Muscle layer of colon (tissue), 2 donors: ENCODE results near the gene LRMDA.

ENCODE experiments used
- H3K27ac ChIP-seq: one replicate; pipeline ENCODE4 v1.7.0; 2013; ENCODE audit warnings: low read depth, mild to moderate bottlenecking, low read length, moderate library complexity
- H3K27me3 ChIP-seq, 2 donors: one replicate each; pipeline ENCODE4 v1.7.0; 2013; ENCODE audit warnings: low read length in 2 of 2, mild to moderate bottlenecking in 2 of 2; ENCODE audit not compliant: insufficient read depth in 2 of 2, control insufficient read depth in 1 of 2
- H3K36me3 ChIP-seq: one replicate; pipeline ENCODE4 v1.7.0; 2013; ENCODE audit warnings: mild to moderate bottlenecking, low read length; ENCODE audit not compliant: insufficient read depth
- H3K4me1 ChIP-seq: one replicate; pipeline ENCODE4 v1.7.0; 2013; ENCODE audit warnings: mild to moderate bottlenecking, low read length; ENCODE audit not compliant: insufficient read depth
- H3K4me3 ChIP-seq, 2 donors: one replicate each; pipeline ENCODE4 v1.7.0; 2013; ENCODE audit warnings: low read length in 2 of 2, low read depth in 1 of 2, mild to moderate bottlenecking in 1 of 2, moderate library complexity in 1 of 2
- H3K9ac ChIP-seq: one replicate; pipeline ENCODE4 v1.7.0; 2013; ENCODE audit warnings: low read length
- H3K9me3 ChIP-seq: one replicate; pipeline ENCODE4 v1.7.0; 2013; ENCODE audit warnings: mild to moderate bottlenecking, low read length
- donor health status: abdominal sarcoma.
- donor health status: Adenocarcinoma of cecum.

LRMDA gene

GRCh38 chr10:75431180-75432111 is at the start of gene LRMDA:
Gene LRMDA (plus strand): TSS chr10:75431624.
- peak within 1 kb of the TSS; percentile 72 to 77 for H3K4me3 ChIP-seq
- H3K4me1 ChIP-seq, result peaks cover 30% of the 10 kb centered on the region
- H3K27ac ChIP-seq, result peak within 1 kb of the TSS; percentile 35
- no peaks in the 10 kb centered on the region for H3K36me3 ChIP-seq
- no peaks in the 10 kb centered on the region for H3K9me3 ChIP-seq
- H3K27me3 ChIP-seq, result no peaks in the 10 kb centered on the region
- H3K9ac ChIP-seq, result no peak within 1 kb of the TSS

DNA sequence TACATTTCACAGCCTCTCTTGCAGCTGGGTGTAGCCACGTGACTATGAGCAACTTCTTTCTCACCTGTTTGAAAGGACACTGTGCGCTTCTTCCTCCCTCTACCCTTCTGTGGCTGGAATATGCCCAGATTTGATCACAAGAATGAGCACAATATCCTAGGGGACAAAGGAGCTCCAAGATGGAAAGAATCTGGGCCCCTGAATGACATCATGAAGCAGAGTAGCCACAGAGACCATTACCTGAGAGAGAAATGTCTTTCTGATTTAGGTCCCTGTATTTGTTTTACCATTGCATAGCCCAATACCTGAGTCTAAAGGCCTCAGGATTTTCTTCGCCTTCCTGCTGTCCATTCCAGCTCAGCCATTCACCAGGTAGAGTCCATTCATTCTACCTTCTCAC is 45.3 kb upstream of the LRMDA start:
- H3K36me3 ChIP-seq, result no peaks in the 10 kb centered on the region
- no peaks in the 10 kb centered on the region for H3K27me3 ChIP-seq
- H3K9ac ChIP-seq, result no peak overlapping the region
- H3K4me1 ChIP-seq, result no peaks in the 10 kb centered on the region
- H3K4me3 ChIP-seq, result peak overlapping the region in 1 of 2 donors; percentile 5
- H3K9me3 ChIP-seq, result peaks cover 7% of the 10 kb centered on the region
- H3K27ac ChIP-seq, result no peak overlapping the region

GRCh38 chr10:75388082-75388481 is 43.3 kb upstream of the LRMDA start:
- H3K27ac ChIP-seq, result no peak overlapping the region

DNA sequence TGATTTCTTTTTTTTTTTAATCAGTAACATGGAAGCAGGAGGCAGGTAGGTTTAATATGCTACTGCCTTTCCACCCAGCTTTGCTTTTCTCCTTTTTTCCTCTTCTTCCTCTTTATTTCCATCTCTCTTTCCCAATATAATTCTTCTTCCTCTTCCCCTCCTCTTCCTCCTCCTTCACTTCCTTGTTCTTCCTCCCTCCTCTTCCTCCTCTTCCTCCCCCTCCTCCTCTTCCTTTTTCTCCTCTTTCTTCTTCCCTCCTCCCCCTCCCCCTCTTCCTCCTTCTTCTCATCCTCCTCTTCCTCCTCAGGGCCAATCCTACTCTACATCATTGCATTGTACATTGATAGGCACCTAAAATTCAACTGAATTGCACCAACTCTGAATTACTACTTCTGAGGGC is 41.2 kb upstream of the LRMDA start:
- Histone ChIP-seq H3K4me1 (no peaks in the 10 kb centered on the region), H3K9me3 (peaks cover 7% of the 10 kb centered on the region)

More at GRCh38 chr10:75388082-75388481, 43.3 kb upstream of the LRMDA start:
- H3K4me1 ChIP-seq, result no peaks in the 10 kb centered on the region
- no peak overlapping the region for H3K4me3 ChIP-seq
- no peaks in the 10 kb centered on the region for H3K36me3 ChIP-seq
- H3K9ac ChIP-seq, result no peak overlapping the region
- peaks cover 7% of the 10 kb centered on the region for H3K9me3 ChIP-seq
- no peaks in the 10 kb centered on the region for H3K27me3 ChIP-seq

DNA sequence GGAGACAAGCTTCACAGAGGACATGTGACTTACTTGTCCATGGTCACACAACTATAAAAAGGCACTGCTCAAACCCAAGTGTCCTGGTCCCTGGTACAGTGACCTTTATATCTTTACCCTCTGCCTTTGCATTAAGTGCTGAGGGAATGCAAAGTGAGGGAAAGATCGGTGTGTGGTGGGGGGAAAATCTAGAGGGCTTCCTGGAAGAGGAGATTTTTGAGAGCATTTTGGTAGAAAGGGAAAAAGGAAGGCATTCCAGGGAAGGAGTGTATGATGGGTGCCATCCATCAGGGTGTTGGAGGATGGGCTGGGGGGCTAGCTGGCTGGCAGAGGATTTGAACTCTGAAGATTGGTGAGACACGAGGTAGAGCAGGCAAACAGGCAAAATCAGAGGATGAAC is 39.2 kb upstream of the LRMDA start:
- H3K4me3 ChIP-seq, result no peak overlapping the region
- H3K36me3 ChIP-seq, result peaks cover 6% of the 10 kb centered on the region
- H3K9me3 ChIP-seq, result no peaks in the 10 kb centered on the region
- H3K4me1 ChIP-seq, result no peaks in the 10 kb centered on the region
- H3K27ac ChIP-seq, result no peak overlapping the region
- H3K27me3 ChIP-seq, result no peaks in the 10 kb centered on the region
- no peak overlapping the region for H3K9ac ChIP-seq

More for the DNA sequence above, 41.2 kb upstream of the LRMDA start:
- H3K27ac ChIP-seq, result no peak overlapping the region
- H3K9ac ChIP-seq, result no peak overlapping the region
- H3K4me3 ChIP-seq, result no peak overlapping the region
- no peaks in the 10 kb centered on the region for H3K27me3 ChIP-seq
- peaks cover 6% of the 10 kb centered on the region for H3K36me3 ChIP-seq

DNA sequence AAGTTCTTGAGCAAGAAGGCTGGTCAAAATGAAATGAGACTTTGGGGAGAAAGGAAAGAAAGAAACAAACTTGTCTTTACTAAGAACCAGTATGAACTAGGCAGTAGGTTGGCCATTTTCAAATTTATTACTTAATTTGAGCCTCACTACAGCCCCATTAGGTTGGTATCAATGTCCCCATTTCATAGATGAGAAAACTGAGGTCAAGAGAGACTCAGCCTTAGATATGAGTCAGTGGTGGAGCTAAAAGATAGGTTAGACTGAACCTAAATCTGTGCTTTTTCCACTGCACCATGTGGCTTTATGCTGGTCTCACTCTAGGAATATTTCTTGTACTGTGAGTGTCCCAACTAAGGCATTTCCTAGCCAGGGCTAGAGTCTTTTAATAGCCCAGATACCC is 38.7 kb upstream of the LRMDA start:
- no peak overlapping the region for H3K9ac ChIP-seq
- H3K36me3 ChIP-seq, result peaks cover 6% of the 10 kb centered on the region
- no peaks in the 10 kb centered on the region for H3K9me3 ChIP-seq
- no peak overlapping the region for H3K4me3 ChIP-seq
- H3K4me1 ChIP-seq, result no peaks in the 10 kb centered on the region
- H3K27ac ChIP-seq, result no peak overlapping the region
- H3K27me3 ChIP-seq, result no peaks in the 10 kb centered on the region

DNA sequence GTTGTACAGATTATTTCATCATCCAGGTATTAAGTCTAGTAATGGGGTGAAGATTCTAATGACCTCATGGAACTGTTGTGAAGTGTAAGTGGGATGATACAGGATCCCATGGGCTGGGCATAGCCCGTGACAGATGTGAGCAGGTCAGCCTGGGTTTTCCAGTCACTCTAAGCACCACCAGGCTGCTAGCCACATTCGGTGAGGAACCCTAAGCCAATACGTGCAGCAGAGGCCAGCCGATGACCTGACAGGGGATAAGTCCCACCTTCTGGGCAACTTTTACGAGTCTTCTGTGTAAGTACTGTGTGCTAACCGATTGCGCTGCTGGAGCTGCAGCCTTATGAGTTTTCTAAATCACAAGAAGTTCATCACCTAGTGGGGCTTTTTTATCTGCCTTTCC is 37.2 kb upstream of the LRMDA start:
- peaks cover 6% of the 10 kb centered on the region for H3K36me3 ChIP-seq
- H3K9ac ChIP-seq, result no peak overlapping the region
- H3K4me1 ChIP-seq, result no peaks in the 10 kb centered on the region
- H3K27ac ChIP-seq, result no peak overlapping the region
- H3K4me3 ChIP-seq, result no peak overlapping the region
- H3K27me3 ChIP-seq, result no peaks in the 10 kb centered on the region
- H3K9me3 ChIP-seq, result no peaks in the 10 kb centered on the region

GRCh38 chr10:75395066-75395931 is 36.1 kb upstream of the LRMDA start:
- no peaks in the 10 kb centered on the region for H3K4me1 ChIP-seq
- H3K9ac ChIP-seq, result no peak overlapping the region
- no peaks in the 10 kb centered on the region for H3K9me3 ChIP-seq
- peak overlapping the region; percentile 17 to 59 for H3K4me3 ChIP-seq
- no peaks in the 10 kb centered on the region for H3K27me3 ChIP-seq
- peak overlapping the region; percentile 91 for H3K27ac ChIP-seq
- H3K36me3 ChIP-seq, result peaks cover 6% of the 10 kb centered on the region

DNA sequence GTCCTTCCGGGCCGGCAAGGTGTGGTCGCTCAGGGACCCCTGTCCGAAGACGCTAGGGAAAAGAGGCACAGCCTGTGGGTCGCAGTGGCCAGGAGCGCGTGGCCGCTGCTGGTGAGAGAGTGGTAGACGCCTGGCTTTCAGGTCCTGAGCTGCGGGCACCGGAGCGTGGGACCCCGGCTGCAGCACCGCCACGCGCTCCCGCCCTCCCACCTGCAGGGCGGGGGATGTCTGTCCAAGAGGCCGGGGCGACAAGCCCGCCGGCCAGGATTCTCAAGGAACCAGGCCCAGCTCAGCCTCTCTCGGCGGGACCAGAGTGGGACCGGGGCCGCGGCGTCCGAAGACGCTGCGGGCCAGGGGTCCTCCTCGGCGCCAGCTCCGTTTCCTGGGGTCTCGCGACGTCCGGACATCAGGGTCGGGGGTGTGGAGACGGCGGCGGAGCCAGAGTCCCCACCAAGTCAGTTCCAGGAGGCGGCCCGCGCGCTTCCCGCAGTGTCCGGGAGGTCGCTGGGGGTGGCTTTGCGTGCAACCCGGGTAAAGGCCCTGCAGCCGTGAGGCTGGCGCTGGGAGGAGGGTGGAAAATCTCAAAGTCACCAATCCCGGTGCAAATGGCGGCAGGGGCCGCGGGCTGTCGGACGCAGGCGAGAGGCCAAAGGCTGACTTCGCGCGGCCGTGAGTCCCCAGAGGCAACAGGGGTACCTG is 35.3 kb upstream of the LRMDA start:
- H3K9me3 ChIP-seq, result no peaks in the 10 kb centered on the region
- H3K27me3 ChIP-seq, result no peaks in the 10 kb centered on the region
- H3K27ac ChIP-seq, result peak overlapping the region; percentile 91
- peaks cover 6% of the 10 kb centered on the region for H3K36me3 ChIP-seq
- no peaks in the 10 kb centered on the region for H3K4me1 ChIP-seq
- H3K9ac ChIP-seq, result no peak overlapping the region
- H3K4me3 ChIP-seq, result peak overlapping the region; percentile 17 to 59

DNA sequence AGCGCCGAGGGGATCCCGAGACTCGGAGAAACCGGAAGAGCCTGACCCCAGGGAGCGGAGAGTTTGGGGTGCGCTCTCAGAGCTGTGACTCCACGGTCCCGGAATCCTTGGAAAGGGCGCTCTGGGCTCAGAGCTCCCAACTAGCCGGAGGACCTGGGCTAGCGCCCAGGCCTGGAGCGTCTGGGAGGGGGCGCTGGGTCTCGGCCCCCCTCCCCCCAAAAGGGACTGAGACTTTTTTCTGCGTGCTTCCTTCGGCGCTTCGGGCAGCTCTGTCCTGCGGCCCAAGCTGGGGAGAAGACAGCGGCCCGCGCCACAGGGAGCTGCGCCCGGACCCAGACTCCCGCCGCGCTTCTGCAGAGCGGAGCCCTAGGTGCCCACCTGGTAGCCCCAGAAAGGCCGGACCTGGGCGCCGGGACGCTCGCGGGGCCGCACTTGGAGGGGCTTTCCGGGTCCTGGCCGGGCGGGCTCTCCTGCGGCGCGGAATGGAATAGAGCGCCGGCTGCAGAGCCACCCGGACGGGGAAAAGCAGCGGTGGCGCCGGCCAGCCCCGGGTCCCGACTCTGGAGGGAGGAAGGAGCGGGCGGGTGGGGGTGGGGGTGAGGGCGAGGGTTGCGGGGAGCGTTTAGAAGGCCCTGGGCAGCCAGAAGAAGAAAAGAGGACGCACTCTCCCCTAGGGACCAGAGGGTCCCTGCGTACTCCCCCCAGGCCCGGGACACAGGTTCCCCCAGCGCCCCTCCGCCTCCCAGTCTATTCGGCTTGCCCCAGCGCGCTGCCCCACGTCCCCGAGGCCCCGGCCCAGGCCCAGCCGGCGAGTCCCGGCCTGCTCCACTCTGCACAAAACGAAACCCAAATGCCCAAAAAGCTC is 34.6 kb upstream of the LRMDA start:
- Histone ChIP-seq H3K9ac (no peak overlapping the region), H3K27ac (peak overlapping the region; percentile 91), H3K4me3 (peak overlapping the region; percentile 17 to 68)

More for the DNA sequence above, 34.6 kb upstream of the LRMDA start:
- Histone ChIP-seq H3K9me3 (no peaks in the 10 kb centered on the region), H3K27me3 (no peaks in the 10 kb centered on the region), H3K4me1 (no peaks in the 10 kb centered on the region), H3K36me3 (peaks cover 6% of the 10 kb centered on the region)
